ENCODE results near the gene TMEM134. TPM values are rescaled to one million over a fixed set of nuclear protein-coding genes. Genes with fewer than 3 reads are reported as not detected.
"Not testable (repeated sequence)": the region's sequence is repeated elsewhere in the genome, so short reads cannot be mapped to it uniquely, and the experiment has no call there.

The TMEM134 gene
- total RNA-seq, 1 donor from 2014 or later = 13.1 TPM

DNA sequence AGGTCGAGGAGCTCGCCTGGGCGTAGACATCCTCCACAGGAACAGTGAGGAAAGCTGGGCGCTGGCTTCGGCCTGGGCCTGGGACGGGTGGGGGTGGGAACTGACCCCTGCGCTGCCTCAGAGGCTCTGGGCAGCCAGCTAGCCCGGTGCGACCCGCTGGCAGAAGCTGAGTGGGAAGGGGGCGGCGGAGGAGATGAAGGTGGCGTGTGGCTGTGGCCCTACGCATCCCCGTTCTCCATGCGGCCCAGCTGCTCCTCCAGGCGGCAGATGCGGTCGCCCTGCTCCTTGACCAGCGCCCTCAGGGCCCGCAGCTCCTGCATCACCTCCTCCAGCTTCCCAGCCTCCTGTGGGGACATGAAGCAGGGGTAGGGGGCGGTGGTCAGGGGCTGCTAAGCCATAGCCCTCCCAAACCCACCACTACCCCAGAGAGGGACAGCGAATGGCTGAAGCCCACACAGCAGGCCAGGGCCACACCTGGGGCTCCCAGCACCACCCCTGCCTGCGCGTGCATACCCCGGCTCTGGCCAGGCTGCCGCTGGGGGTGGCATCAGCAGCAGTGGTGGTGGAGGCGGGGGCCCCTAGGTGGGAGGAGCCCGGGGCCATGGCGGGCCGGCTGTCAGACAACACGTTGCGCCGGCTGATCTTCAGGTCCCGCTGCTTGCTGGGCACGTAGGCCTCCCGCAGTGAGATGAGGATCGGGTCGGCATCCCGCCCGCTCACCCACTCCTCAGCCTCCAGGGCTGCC, 30.7 kb downstream of the TMEM134 start:
- no peak for DNase-seq

DNA sequence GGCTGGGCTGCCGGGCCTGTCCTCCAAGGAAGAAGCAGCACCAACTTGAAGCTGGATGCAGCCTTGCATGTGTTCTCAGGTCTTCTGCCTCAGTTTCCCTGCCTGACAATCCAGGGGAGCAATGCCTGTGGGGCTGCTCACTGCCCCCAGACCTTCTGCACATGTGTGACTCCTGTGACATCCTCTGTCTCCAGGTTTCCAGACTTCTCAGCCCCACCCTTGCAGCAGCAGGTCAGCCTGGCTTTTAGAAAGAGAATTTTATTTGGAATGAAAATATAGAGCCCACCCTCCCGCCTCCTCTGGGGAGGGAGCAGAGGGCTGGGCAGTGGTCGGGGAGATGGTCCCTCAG, 31.3 kb downstream of the TMEM134 start:
- DNase-seq = no peak

DNA sequence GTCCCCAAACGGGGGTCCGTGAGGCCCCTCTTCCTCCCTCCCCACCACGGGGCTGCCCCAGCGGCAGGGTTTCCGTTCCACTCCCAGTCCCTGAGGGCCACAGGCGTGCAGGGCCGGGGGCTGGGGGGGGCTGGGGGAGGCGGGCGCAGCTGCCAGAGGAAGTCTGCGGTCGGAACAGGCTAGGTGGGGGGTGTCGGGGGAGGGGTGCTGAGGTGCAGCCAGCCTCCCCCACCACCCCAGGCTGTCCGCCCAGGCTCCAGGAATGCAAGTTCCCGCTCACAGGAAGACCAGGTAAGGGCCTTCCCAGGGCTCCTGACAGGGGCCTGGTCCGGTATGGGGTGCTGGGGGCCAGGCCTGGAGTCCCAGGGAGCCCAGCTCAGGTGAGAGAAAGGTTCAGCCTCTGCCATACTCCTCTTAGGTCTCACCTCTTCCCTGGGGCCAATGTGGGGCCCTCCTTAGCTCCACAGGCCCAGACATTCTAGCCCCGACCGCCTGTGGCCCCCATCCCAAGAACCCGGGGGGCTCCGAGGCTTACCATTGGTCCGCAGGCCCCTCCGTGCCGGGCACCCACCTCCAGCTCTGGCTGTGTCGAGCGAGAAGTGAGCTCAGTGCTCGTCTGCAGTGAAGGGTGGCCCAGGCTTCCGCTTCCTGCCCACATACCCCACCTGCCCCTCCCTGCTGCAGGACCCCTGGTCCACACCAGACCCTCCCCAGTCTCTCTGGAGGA, 31.8 kb downstream of the TMEM134 start, which contains the start of gene PTPRCAP:
TSS of gene PTPRCAP (minus strand) at position 601 of the 727 bp plus-strand sequence. CDS start at position 538, 63 bp downstream.
- no peak for DNase-seq

DNA sequence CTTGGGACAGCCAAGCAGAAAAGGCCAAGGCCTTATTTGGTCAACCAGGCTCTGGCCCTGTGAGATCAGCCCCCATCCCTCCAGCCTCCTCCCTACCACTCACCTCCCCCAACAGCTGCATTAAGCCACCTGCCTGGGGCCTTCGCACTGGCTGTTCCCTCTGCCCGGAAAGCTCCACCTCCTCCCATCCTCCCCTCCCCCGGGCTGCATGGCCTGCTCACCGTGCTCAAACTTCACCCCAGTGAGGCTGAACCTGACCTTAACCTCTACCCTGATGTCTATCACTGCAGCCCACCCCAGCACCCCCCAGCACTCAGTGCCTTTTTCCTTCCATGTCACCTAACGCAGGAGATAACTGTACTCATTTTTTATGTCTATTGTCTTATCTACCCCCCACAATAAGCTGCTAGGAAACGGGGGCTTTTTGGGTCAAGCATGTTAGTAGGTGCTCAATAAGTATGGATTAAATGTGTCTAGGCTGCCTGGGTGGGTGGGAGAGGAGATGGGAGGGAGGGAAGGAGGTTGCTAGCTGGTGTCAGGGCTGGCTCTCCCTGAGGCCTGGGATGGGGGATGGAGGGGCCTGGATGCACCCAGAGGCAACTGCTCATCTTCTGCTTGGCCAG, 32.5 kb downstream of the TMEM134 start:
- DNase-seq = no peak

DNA sequence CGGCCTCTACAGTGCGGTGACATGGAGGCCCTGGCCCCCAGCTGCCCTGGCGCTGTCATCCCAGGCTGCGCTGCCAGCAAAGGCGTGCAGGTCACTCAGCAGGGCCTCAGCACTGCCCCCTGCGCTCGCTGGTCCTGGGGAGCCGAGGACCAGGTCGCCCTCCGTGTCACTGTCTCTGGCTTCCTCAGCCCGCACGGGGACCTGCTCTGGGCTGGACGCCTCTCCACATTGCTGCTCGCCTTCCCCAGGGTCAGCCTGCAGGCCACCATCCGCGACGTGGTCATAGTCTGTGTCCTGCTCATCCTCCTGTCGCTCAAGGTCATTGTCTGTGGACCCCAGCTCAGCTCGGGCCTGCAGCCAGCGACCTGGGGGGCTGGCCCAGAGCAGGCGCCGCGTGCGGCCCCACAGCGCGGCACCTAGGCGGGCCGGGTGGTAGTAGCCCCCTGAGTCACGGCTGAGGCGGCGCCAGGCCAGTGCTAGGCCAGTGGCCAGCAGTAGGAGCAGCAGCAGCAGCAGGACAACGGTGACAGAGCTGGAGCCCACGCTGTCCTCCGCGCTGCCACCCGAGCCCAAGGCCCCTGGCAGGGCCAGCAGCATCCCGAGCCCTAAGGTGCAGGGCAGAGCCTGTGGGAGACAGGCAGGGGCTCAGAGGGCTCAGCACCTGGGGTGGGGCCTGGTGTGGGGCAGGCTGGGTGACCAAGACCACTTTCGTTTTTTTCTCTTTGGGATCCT, 33.2 kb downstream of the TMEM134 start:
- DNase-seq = no peak

DNA sequence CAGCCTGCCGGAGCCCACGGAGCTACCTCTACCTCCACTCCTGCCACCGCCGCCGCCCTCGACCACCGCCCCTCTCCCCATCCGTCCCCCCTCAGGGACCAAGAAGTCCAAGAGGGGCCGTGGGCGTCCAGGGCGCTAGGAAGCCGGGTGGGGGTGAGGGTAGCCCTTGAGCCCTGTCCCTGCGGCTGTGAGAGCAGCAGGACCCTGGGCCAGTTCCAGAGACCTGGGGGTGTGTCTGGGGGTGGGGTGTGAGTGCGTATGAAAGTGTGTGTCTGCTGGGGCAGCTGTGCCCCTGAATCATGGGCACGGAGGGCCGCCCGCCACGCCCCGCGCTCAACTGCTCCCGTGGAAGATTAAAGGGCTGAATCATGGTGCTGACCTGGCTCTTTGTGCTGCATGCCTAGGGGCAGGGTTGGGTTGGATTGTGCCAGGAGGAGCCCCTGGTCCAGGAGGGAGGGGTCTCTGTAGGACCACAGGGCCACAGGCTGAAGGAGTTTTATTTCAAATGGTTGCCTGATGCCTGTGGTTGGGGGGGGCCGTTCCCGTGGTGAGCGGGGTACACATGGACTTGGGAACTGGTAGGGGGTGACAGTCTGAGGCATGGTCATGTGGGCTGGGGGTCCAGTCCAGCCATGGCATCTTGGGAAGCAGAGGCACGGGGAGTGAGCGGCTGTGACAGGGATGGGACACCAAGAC, 33.9 kb downstream of the TMEM134 start:
- no peak for DNase-seq

DNA sequence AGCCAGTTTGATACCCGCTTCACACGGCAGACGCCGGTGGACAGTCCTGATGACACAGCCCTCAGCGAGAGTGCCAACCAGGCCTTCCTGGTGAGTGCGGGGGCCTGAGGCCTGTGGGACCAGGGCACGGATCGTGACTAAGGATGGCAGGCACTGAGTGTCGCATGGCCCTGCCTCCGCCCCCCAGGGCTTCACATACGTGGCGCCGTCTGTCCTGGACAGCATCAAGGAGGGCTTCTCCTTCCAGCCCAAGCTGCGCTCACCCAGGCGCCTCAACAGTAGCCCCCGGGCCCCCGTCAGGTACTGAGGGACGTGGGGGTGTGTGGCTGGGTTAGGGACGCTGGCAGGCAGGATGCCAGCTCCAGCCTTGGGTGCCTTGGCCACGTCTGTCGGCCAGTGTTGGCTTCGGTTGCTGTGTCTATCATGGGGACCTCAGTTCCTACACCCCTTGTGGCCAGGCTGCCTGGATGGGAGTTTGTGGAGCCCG, 34.6 kb downstream of the TMEM134 start:
- no peak for DNase-seq

DNA sequence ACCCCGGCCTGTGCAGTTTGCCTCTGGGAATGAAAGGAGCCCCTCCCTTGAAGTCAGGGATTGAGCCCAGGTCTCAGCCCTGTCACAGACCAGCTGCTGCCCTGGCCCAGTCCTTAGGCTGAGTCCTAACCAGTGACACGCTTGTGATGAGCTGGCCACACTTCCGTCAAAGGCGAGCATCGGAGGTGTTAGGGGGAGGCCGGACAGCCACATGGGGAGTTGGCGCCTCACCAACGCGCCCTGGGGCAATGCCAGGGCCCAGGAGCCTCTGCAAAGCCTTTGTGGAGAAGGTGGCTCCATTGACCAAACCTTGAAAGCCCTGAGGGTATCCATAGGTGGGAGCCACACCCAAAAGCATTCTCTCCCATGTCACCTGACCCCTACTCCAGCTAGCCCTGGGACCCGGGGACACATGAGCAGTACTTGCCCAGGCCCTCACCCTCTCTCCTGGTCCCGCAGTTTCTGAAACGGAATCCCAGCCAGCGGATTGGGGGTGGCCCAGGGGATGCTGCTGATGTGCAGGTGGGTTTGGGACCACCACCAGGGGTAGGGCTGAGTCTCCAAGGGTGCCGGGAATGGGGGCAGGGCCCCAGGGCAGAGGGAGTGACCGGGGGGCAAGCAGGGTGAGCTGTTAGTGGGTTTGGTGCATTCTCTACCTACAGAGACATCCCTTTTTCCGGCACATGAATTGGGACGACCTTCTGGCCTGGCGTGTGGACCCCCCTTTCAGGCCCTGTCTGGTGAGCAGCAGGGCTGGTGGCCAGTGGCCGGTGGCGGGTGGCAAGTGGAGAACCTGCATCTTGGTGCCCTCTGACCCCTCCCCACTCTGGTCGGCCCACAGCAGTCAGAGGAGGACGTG, 35.3 kb downstream of the TMEM134 start:
- DNase-seq = no peak

DNA sequence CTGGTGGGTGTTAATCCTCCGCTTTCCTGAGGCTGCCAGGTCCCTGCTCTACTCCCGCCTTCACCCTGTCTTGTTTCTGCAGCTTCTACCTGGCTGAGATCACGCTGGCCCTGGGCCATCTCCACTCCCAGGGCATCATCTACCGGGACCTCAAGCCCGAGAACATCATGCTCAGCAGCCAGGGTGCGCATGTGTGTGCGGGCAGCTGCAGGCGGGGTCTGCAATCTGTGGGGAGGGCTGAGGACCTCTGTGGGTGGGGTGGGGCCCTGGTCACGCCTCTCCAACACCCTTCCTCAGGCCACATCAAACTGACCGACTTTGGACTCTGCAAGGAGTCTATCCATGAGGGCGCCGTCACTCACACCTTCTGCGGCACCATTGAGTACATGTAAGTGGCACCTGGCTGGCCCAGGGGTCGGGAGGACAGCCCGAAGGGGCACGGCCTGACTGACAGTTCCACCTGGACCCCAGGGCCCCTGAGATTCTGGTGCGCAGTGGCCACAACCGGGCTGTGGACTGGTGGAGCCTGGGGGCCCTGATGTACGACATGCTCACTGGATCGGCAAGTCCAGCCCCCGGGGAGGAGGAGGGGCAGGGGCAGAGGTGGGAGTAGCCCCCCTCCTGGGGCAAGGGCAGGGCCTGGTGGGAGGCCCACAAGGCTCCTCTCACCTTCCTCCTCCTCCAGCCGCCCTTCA, 36.2 kb downstream of the TMEM134 start:
- no peak for DNase-seq

DNA sequence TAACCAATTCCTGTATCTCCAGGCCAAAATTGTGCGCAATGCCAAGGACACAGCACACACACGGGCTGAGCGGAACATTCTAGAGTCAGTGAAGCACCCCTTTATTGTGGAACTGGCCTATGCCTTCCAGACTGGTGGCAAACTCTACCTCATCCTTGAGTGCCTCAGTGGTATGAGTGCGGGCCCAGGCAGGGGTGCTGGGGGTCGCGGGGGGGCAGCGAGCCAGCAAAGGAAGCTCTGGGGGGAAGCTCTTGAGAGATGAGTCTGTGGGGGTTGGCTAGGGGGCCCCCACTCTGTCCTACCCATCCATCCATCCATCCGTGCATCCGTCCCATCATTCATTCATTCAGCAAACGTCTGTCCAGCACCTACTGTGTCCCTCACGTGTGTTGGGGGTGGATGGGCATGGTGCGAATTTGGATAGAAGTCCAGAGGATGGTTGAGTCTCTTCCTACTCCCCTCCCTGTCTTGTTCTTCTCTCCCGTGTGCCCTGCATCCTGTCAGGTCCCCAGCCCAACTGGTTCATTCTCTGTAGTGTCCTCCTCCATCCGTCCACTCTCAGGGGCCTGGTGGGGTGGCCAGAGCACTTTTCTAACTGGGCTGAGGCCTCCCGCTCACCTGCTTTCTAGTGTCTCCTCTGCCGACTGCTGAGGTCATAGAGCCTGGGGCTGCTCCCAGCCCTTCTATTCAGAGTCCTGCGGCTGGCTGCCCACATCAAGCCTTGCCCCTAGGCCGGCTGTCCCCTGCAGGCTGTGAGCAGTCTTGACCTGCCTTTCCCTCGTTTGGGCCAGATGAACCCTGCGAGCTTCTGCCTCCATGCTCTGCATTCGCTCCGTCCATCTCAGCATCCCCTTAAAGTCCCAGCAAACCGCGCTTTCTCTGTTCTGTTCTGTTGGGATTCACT, 37.5 kb downstream of the TMEM134 start:
- DNase-seq = no peak

DNA sequence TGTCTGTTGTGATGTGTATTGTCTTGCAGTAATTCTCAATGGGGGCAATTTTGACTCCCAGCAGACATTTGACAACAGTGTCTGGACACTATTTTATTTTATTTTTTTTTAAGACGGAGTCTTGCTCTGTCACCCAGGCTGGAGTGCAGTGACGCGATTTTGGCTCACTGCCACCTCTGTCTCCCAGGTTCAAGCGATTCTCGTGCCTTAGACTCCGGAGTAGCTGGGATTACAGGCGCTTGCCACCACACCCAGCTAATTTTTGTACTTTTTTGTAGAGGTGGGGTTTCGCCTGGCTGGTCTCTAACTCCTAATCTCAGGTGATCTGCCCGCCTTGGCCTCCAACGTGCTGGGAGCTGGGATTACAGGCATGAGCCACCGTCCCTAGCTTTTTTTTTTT, 39.3 kb downstream of the TMEM134 start:
- DNase-seq = no peak

DNA sequence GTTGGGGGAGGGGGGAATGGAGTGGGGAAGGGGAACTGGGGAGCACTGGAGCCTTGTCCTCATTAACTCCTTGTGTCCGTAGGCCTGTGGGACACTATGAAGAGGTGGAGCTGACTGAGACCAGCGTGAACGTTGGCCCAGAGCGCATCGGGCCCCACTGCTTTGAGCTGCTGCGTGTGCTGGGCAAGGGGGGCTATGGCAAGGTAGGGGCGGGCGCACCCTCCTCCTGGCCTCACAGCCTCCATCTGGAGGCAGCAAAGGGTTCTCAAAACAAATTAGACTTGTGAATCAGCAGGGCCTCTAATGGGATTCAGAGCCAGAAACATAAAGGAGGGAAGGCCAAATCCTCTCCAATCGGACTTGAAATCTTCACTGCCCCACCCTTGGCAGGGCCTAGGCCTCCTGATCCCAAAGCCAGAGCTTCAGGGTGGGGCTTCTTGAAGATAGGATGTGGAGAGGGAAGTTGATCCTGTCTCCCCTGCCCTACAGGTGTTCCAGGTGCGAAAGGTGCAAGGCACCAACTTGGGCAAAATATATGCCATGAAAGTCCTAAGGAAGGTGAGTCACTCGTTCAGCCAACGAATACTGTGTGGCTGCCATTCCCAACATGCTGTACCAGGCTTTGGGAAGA, 39.9 kb downstream of the TMEM134 start:
- DNase-seq = no peak

DNA sequence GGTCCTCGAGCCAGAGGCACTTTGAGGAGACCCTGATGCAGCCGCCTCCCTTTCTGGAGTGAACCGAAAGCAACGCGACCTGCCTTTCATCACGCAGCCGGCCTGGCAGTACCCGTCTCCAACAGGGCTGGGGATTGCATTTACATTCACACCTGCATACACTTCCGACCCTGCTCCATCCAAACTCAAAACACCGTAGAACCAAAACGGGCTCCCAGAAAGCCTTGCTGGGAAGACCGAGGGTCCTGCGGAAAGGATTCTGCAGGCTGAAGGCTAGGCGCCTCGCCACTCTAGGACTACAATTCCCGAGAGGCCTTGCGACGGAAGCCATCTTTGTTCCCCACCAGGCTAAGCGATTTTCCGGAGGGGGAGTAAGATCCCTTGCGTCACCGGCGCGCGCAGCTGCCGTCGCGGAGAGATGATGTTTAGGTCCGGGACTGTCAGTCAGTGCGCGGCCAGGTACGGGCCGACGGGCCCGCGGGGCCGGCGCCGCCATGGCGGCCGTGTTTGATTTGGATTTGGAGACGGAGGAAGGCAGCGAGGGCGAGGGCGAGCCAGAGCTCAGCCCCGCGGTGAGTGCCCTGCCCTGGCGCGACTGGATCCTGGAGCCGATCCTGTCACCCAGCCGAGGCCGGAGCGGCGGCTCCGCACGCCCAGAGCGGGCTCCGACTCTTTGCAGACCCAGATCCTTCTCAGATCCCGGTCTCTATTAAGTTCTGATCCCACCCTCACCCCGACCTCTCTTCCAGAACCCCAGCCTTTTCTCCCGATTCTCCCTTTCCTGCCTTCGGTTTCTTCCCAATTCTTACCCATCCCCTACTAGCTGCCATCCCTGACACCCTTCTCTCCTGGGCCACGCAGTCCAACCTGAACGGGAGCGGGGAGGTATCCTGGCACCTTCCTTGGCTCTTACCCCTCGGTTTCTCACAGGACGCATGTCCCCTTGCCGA, 40.7 kb downstream of the TMEM134 start, which contains the start of gene RPS6KB2:
TSS of gene RPS6KB2 (plus strand) at position 443 of the 950 bp plus-strand sequence. CDS start at position 495, 52 bp downstream.
- peak; percentile 94 for DNase-seq

DNA sequence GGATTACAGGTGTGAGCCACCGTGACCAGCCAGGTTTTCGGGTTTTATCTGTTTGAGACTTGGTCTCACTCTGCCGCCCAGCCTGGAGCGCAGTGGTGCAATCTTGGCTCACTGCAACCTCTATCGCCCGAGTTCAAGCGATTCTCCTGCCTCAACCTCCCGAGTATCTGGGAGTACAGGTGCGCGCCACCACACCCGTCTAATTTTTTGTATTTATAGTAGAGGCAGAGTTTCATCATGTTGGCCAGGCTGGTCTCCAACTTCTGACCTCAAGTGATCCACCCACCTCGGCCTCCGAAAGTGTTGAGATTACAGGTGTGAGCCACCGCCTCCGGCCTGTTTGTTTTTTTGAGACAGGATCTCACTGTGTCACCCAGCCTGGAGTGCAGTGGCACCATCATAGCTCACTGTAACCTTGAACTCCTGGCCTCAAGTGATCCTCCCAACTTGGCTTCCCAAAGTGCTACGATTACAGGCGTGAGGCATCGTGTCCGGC, 41.6 kb downstream of the TMEM134 start:
- not testable (repeated sequence) for DNase-seq

DNA sequence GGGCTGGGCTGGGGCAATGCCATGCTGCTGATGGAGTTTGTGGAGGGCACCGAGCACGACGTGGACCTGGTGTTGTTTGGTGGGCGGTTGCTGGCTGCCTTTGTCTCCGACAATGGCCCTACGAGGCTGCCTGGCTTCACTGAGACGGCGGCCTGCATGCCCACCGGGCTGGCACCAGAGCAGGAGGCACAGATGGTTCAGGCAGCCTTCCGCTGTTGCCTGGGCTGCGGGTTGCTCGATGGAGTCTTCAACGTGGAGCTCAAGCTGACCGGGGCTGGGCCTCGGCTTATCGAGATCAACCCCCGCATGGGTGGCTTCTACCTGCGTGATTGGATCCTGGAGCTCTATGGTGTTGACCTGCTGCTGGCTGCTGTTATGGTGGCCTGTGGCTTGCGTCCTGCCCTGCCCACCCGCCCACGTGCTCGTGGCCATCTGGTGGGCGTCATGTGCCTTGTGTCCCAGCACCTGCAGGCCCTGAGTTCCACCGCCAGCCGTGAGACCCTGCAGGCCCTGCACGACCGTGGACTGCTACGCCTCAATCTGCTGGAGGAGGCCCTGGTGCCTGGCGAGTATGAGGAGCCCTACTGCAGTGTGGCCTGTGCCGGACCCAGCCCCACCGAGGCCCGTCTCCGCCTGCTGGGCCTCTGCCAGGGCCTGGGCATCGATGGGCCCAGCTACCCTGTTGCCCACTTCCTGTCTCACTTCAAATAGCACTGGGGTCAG, 45.0 kb downstream of the TMEM134 start:
- DNase-seq = no peak

DNA sequence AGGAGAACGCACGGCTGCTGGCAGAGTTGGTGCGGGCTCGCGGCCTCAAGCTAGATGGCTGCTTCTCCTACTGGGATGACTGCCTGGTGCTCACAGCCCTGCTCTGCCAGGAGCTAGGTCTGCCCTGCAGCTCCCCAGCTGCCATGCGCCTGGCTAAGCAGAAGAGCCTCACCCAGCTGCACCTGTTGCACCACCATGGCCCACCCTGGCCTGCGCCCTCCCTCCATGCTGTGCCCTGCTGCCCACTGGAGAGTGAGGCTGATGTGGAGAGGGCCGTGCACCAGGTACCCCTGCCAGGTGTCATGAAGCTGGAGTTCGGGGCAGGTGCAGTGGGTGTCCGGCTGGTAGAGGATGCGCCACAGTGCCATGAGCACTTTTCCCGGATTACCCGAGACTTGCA, 45.6 kb downstream of the TMEM134 start:
- DNase-seq = no peak

All from occipital lobe (tissue), 2 donors.